NCI-H526 treated with DMSO at 0.1 percent for 48 hours (cell line): ENCODE data around the gene ATP5F1D.

Experiments
- DNase-seq: peaks from one replicate; lab custom pipeline; 2025; lab: John Stamatoyannopoulos, UW

ATP5F1D gene

GRCh38 chr19:1270854-1271527, 29.4 kb downstream of the ATP5F1D start:
- DNase-seq: no peak

GRCh38 chr19:1271528-1272422, 30.2 kb downstream of the ATP5F1D start:
- no peak for DNase-seq

- no peak for DNase-seq
Observed at GRCh38 chr19:1272423-1273262, 31.1 kb downstream of the ATP5F1D start.

- DNase-seq: no peak
Observed at GRCh38 chr19:1273263-1274041, 31.9 kb downstream of the ATP5F1D start.

GRCh38 chr19:1274081-1274851, 32.7 kb downstream of the ATP5F1D start:
- no peak for DNase-seq

GRCh38 chr19:1274852-1275259, 33.3 kb downstream of the ATP5F1D start:
- DNase-seq: no peak

GRCh38 chr19:1275260-1275975, 33.9 kb downstream of the ATP5F1D start, which contains the start of gene FAM174C:
Gene FAM174C (plus strand): TSS chr19:1275530. CDS start chr19:1275550, 20 bp downstream.
- DNase-seq: peak; percentile 80

- DNase-seq: no peak
Observed at GRCh38 chr19:1275976-1276627, 34.6 kb downstream of the ATP5F1D start.

GRCh38 chr19:1276628-1277022, 35.1 kb downstream of the ATP5F1D start:
- no peak for DNase-seq

GRCh38 chr19:1277061-1277460, 35.5 kb downstream of the ATP5F1D start:
- no peak for DNase-seq

GRCh38 chr19:1278074-1278473, 36.5 kb downstream of the ATP5F1D start:
- no peak for DNase-seq

- DNase-seq: no peak
Observed at GRCh38 chr19:1278713-1279660, 37.4 kb downstream of the ATP5F1D start.

- DNase-seq: no peak
Observed at GRCh38 chr19:1279782-1280341, 38.3 kb downstream of the ATP5F1D start.

GRCh38 chr19:1280636-1281568, 39.4 kb downstream of the ATP5F1D start:
- no peak for DNase-seq

- no peak for DNase-seq
Observed at GRCh38 chr19:1281569-1282287, 40.2 kb downstream of the ATP5F1D start.

GRCh38 chr19:1282588-1283206, 41.1 kb downstream of the ATP5F1D start:
- no peak for DNase-seq
